ENCODE data around the gene IL37. TPM values are rescaled to one million over a fixed set of nuclear protein-coding genes. Genes with fewer than 3 reads are reported as not detected.
"Not testable (repeated sequence)": the region's sequence is repeated elsewhere in the genome, so short reads cannot be mapped to it uniquely, and the experiment has no call there.

The IL37 gene
- total RNA-seq, 1 donor from 2014 or later: not detected

DNA sequence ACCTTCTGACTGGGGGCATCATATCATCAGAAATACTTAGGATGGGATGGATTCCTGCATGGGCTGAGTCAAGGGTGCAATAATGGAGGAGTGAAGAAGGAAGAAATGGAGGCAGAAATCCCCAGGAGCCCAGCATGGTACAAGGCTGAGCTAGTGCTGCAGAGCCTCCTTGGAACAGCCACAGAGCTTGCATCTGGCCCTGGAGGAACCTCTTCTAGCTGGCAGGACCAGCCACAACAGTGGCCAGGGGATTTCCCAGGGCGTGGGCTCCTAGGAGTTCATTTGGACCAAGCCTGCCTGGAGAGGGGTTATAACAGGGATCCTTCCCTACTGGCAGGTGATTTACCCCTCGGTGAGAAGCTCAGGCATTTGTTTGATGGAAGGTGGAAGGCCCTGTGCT is 4.7 kb upstream of the IL37 start:
- TF ChIP-seq, protein P1, sequence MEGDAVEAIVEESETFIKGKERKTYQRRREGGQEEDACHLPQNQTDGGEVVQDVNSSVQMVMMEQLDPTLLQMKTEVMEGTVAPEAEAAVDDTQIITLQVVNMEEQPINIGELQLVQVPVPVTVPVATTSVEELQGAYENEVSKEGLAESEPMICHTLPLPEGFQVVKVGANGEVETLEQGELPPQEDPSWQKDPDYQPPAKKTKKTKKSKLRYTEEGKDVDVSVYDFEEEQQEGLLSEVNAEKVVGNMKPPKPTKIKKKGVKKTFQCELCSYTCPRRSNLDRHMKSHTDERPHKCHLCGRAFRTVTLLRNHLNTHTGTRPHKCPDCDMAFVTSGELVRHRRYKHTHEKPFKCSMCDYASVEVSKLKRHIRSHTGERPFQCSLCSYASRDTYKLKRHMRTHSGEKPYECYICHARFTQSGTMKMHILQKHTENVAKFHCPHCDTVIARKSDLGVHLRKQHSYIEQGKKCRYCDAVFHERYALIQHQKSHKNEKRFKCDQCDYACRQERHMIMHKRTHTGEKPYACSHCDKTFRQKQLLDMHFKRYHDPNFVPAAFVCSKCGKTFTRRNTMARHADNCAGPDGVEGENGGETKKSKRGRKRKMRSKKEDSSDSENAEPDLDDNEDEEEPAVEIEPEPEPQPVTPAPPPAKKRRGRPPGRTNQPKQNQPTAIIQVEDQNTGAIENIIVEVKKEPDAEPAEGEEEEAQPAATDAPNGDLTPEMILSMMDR (IDR thresholded peaks at IDR 0.05): no peak
- Histone ChIP-seq H3K9me3 (no peaks in the 10 kb centered on the region), H3K4me1 (no peaks in the 10 kb centered on the region), H3K27me3 (no peaks in the 10 kb centered on the region), H3K4me3 (no peak overlapping the region), H3K36me3 (no peaks in the 10 kb centered on the region), H3K27ac (no peak overlapping the region)
- no peak for ATAC-seq
- intact Hi-C loops (cut with DNase I): no loop called here
- DNase-seq: no peak

DNA sequence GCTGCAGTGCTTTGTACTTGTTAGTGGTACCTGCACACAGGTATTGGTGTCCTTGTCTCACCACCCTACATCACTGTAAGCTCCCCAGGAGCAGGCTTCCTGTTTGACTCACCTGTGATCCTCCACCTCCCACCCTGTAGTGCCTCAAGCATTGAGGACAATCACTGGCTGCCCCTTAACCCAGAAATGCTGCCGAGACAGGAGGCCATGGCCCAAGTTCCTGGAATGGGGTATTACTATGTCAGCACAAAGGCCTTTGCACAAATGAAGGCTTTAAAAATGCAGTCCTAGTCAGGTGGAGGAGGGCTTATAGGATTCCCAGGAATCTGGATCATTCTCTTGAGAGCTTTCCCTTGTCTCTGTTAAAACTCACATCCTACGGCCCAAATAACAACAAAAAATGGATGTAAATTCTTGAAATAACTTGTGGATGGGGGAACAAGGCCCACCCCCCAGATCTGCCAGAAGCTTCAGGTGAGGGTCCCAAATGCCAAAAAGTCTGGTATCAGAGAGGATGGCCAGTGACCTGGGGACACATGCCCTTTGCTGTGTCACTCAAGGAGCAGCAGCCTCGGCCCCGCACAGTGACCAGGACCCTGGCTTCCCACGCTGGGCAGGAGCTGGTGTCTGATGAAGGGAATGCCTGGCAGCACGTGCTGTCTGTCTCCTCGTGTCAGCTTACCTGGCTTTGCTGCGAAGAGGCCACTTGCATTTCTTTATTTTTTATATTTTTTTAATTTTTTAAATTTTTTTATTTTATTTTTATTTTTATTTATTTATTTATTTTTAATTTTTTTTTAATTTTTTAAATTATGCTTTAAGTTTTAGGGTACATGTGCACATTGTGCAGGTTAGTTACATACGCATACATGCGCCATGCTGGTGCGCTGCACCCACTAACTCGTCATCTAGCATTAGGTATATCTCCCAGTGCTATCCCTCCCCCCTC is 3.7 kb upstream of the IL37 start:
- Histone ChIP-seq H3K4me1 (no peaks in the 10 kb centered on the region), H3K27ac (no peak overlapping the region), H3K4me3 (no peak overlapping the region), H3K27me3 (no peaks in the 10 kb centered on the region), H3K36me3 (no peaks in the 10 kb centered on the region), H3K9me3 (no peaks in the 10 kb centered on the region)
- no peak for DNase-seq
- ATAC-seq: no peak
- TF ChIP-seq, protein P1 (IDR thresholded peaks at IDR 0.05): no peak
- intact Hi-C loops (cut with DNase I): no loop called here

DNA sequence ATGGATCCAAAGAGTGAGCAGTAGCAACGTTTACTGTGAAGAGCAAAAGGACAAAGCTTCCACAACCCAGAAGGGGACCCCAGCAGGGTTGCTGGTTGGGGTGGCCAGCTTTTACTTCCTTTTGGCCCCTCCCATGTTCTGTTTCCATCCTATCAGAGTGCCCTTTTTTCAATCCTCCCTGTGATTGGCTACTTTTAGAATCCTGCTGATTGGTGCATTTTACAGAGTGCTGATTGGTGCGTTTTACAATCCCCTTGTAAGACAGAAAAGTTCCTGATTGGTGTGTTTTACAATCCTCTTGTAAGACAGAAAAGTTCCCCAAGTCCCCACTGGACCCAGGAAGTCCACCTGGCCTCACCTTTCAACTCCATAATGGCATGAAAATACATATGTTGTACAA is 2.4 kb upstream of the IL37 start:
- H3K4me1 ChIP-seq; ATAC-seq; H3K4me3 ChIP-seq; H3K27ac ChIP-seq; H3K27me3 ChIP-seq; H3K36me3 ChIP-seq; intact Hi-C loops (cut with DNase I); DNase-seq; H3K9me3 ChIP-seq: not testable (repeated sequence)

DNA sequence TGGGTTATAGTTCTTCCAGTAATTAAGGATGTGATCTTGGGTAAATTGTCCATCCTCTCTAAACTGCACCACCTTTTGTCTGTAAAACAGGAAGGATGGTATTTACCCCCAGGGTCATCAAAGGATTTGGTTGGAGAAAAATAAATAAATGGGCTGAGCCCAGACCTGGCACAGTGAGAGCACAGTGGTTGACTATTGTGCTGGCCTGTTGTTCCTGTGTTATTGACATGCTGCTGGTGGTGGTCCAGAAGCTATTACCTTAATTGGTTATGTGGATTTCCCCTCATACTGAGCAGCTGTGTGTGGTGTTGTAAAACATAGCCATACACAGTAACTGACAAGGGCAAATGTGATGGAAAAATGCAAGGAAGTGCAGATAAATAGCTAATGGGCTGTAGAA is 746 bp upstream of the IL37 start:
- intact Hi-C loops (cut with DNase I): no loop called here
- no peaks in the 10 kb centered on the region for H3K9me3 ChIP-seq
- no peaks in the 10 kb centered on the region for H3K4me1 ChIP-seq
- ATAC-seq (no peak), DNase-seq (no peak)
- no peak overlapping the region for H3K4me3 ChIP-seq
- no peaks in the 10 kb centered on the region for H3K27me3 ChIP-seq
- H3K36me3 ChIP-seq: no peaks in the 10 kb centered on the region
- no peak overlapping the region for H3K27ac ChIP-seq
- TF ChIP-seq, protein P1 (IDR thresholded peaks at IDR 0.05): no peak

DNA sequence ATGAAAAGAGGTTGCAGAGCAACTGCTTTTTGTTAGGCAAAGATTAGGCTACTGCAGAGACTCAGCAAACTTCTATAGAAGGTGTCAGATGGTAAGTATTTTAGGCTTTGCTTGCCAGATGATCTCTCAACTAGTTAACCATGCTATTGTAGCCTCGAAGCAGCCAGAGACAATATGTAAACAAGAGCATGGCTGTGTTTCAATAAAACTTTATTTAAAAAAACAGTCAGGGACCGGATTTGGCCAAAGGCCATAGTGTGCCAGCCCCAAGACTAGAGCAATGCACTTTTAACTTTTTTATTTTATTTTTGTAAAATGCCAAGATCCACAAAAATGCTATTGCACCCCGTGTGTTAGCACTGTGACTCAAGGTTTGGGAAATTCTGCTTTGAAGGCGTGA is 1.4 kb downstream of the IL37 start:
- Histone ChIP-seq H3K4me1 (no peaks in the 10 kb centered on the region), H3K27me3 (no peaks in the 10 kb centered on the region), H3K36me3 (no peaks in the 10 kb centered on the region), H3K9me3 (no peaks in the 10 kb centered on the region), H3K27ac (no peak overlapping the region), H3K4me3 (no peak overlapping the region)
- ATAC-seq: no peak
- no peak for DNase-seq
- intact Hi-C loops (cut with DNase I): no loop called here
- TF ChIP-seq, protein P1 (IDR thresholded peaks at IDR 0.05): no peak

DNA sequence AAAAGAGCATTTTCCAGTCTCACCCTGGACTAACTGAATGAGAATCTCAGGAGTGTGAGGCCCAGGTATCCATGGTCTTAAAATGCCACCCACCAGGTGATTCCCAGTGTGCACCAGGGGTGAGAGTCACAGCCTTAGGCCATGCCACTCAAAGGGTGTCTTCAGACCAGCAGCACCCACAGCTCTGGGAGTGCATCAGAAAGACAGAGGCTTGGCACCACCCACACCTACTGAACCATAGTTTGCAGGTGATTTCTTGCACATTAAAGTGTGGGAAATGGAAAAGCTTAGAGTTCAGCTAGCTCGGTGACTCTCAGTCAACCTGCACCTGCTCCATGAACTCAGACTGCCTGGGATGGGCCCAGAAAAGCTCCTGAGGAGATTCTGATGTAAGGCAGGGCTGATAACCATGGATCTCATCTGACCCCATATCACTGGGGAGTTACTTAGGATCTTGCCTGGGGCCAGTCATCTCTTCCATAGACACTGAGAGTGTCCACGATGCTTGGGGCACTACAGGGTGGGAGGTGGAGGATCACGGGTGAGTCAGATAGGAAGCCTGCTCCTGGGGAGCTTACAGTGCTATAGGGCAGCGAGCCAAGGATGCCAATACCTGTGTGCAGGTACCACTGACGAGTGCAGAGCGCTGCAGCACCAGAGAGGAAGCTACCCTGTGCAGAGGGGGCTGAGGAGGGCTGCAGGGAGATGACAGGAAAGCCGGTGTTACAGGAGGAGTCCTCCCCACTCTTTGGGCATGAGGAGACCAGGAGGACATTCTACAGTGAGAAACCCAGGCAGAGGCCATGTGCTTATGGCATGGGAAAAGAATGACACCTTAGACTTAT is 4.6 kb downstream of the IL37 start:
- no peaks in the 10 kb centered on the region for H3K36me3 ChIP-seq
- no peak overlapping the region for H3K4me3 ChIP-seq
- TF ChIP-seq, protein P1 (IDR thresholded peaks at IDR 0.05): no peak
- no peaks in the 10 kb centered on the region for H3K27me3 ChIP-seq
- no peak for ATAC-seq
- H3K4me1 ChIP-seq: no peaks in the 10 kb centered on the region
- no peaks in the 10 kb centered on the region for H3K9me3 ChIP-seq
- DNase-seq: no peak
- intact Hi-C loops (cut with DNase I): no loop called here
- H3K27ac ChIP-seq: no peak overlapping the region
